GM18861 (cell line): ENCODE data around the gene TMEM244.
"Not testable (repeated sequence)": the region's sequence is repeated elsewhere in the genome, so short reads cannot be mapped to it uniquely, and the experiment has no call there.

ENCODE experiments used
- ATAC-seq: cut with Tn5 transposase; IDR thresholded peaks from one replicate; pipeline ENCODE4 v1.9.1; 2021; ENCODE audit not compliant: unreplicated experiment

Gene TMEM244

GRCh38 chr6:129867403-129867802, 6.3 kb upstream of the TMEM244 start:
- ATAC-seq, result no peak

GRCh38 chr6:129866688-129867087, 5.6 kb upstream of the TMEM244 start:
- no peak for ATAC-seq

- no peak for ATAC-seq
Measured at GRCh38 chr6:129866256-129866655, 5.1 kb upstream of the TMEM244 start.

- no peak for ATAC-seq
Measured at GRCh38 chr6:129865013-129865412, 3.9 kb upstream of the TMEM244 start.

GRCh38 chr6:129863664-129864063, 2.5 kb upstream of the TMEM244 start:
- no peak for ATAC-seq

GRCh38 chr6:129859524-129859923, 1.6 kb downstream of the TMEM244 start:
- ATAC-seq, result no peak

- ATAC-seq, result no peak
Measured at GRCh38 chr6:129857838-129858237, 3.3 kb downstream of the TMEM244 start.

- no peak for ATAC-seq
Measured at GRCh38 chr6:129853996-129854711, 7.0 kb downstream of the TMEM244 start.

- ATAC-seq, result no peak
Measured at GRCh38 chr6:129852257-129852858, 8.8 kb downstream of the TMEM244 start.

- ATAC-seq, result no peak
Measured at GRCh38 chr6:129849456-129849855, 11.7 kb downstream of the TMEM244 start.

GRCh38 chr6:129846761-129847160, 14.4 kb downstream of the TMEM244 start:
- ATAC-seq, result no peak

- ATAC-seq, result no peak
Measured at GRCh38 chr6:129845696-129846095, 15.4 kb downstream of the TMEM244 start.

GRCh38 chr6:129844118-129844891, 16.8 kb downstream of the TMEM244 start:
- ATAC-seq, result no peak

GRCh38 chr6:129843573-129843972, 17.5 kb downstream of the TMEM244 start:
- no peak for ATAC-seq

GRCh38 chr6:129842881-129843409, 18.2 kb downstream of the TMEM244 start:
- ATAC-seq, result no peak

GRCh38 chr6:129842137-129842536, 19.0 kb downstream of the TMEM244 start:
- ATAC-seq, result no peak

GRCh38 chr6:129839562-129839961, 21.6 kb downstream of the TMEM244 start:
- not testable (repeated sequence) for ATAC-seq

- no peak for ATAC-seq
Measured at GRCh38 chr6:129835691-129836090, 25.4 kb downstream of the TMEM244 start.

GRCh38 chr6:129832299-129832698, 28.8 kb downstream of the TMEM244 start:
- no peak for ATAC-seq

GRCh38 chr6:129828229-129828628, 32.9 kb downstream of the TMEM244 start:
- no peak for ATAC-seq

- ATAC-seq, result no peak
Measured at GRCh38 chr6:129818251-129818650, 42.9 kb downstream of the TMEM244 start.

- no peak for ATAC-seq
Measured at GRCh38 chr6:129817821-129818220, 43.3 kb downstream of the TMEM244 start.
